NCI-H187 treated with DMSO at 0.1 percent for 48 hours (cell line): ENCODE data around the gene ZNF341.
"Not testable (repeated sequence)": the region's sequence is repeated elsewhere in the genome, so short reads cannot be mapped to it uniquely, and the experiment has no call there.

ENCODE experiments used
- DNase-seq: peaks from one replicate; lab custom pipeline; 2025; lab: John Stamatoyannopoulos, UW

Gene ZNF341

GRCh38 chr20:33731693-33732165, at the start of gene ZNF341:
ZNF341 (plus strand) TSS chr20:33731996; CDS start chr20:33732022, 26 bp downstream.
- peak; percentile 45 for DNase-seq

DNA sequence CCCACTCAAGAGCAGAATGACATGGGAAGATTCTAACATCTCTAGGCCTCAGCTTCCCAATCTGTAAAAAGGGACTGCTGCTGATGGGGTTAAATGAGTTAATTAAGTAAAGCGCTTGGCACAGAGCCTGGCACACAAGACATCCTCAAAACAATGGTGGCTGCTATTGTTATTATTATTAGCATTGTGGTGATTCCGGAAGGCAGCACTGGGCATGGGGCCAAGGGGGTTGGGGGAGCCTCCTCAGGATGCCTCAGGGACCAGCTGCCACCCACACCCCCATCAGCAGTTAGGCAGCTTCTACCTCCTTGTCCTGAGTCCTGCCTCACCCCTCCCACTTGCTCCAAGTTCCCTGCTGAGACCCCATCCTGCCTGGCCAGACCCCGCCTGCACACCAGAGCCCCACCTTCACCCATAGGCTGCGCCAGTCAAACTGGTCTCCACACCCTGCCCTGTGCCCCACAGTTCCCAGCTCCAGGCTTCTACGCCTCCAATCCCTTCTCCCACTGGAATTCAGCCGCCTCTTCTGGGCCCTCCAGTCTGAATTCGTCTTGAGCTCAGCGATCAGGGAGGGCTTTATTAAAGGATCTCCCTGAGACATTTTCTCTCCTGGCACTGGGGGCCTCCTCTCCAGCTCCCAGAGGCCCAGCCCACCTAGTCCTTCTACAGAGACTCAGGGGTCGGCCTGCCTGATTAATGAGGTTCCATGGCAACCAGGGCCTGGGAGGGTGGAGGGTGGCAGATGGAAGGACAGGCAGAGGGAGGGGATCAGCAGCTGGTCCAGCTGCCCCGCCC, 47.1 kb upstream of the ZNF341 start:
- DNase-seq: no peak

GRCh38 chr20:33685328-33686099, 46.3 kb upstream of the ZNF341 start:
- no peak for DNase-seq

DNA sequence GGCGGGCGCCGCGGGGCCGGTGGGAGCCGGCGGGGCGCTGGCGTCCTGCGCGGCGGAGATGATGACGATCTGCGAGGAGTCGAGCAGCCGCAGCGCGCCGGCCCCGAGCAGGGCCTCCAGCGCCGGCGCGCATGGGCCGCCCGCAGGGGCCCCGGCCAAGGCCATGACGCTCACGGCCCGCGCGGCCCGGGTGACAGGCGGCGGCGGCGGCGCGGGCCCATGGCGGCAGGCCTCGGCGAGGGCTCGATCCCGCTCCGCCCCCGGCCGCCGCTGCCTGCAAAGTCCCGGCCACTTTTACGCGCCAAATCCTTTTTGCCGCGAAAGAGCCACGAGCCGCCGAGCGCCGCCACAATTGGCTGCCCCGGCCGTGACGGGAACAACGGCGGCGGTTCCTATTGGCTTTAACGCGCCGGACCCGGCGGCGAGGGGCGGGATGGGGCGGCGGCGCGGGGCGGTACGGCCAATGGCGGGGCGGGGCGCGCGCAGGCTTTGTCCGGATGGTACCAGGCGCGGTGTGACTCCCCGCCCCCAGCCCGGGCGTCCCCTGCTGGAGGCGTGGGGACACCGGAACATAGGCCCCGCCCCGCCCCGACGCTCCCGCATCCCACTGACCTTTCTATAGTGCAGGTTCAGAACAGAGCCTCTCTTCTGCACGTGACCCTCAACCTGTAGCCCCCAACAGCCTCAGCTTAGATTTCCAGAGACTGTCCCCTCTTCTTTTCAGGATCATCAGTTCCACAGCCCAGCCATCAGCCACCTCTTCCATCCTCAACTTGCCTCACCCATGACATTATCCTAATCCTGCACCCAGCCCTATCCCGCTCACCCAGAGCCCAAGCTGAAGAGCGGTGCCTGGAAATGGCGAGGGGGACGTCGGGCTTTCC, 45.5 kb upstream of the ZNF341 start, which contains the start of gene E2F1:
E2F1 (minus strand) TSS at position 286 of the 884 bp plus-strand sequence; CDS start at position 165, 121 bp downstream.
- DNase-seq: peak; percentile 70

DNA sequence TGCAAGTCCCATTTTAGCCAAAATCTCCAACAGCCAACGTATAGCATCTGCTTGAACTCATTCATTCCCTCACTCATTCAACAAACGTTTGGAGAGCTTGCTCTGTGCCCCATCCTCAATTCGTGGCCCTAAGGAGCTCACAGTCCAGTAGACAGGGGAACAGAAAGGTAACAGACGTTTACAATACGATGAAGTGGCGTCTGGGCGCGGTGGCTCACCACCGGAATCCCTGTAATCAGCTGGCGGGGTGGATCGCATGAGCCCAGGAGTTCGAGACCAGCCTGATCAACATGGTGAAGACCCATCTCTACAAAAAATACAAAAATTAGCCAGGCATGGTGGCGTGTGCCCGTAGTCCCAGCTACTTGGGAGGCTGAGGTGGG, 44.8 kb upstream of the ZNF341 start:
- DNase-seq: no peak

- DNase-seq: no peak
Observed at GRCh38 chr20:33687370-33687915, 44.4 kb upstream of the ZNF341 start.

GRCh38 chr20:33687993-33688937, 43.5 kb upstream of the ZNF341 start:
- no peak for DNase-seq

DNA sequence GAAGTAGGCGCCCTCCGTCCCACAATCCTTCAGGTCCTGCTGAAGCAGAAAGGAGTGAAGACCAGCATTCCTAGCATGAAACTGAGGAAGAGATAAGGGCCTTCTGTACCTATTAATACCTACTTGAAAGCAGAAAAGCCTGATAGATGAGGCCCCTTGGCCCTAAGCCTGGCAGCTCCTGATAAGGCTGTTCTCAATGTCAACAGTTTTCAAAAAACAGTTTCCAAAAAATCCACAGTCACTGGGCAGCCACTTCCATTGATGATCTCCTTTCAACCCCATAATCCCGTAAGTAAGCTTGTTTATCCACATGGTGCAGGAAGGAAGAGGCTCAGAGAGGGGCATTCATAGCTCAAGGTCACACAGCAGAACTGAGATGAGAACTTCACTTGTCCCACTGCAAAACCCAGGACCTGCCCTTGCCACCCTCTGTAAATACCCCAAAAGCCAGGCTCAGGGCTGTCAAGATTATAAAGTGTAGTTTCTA, 42.8 kb upstream of the ZNF341 start:
- DNase-seq: no peak

- DNase-seq: no peak
Observed at GRCh38 chr20:33689493-33689892, 42.3 kb upstream of the ZNF341 start.

- DNase-seq: no peak
Observed at GRCh38 chr20:33689973-33690372, 41.8 kb upstream of the ZNF341 start.

- DNase-seq: no peak
Observed at GRCh38 chr20:33693289-33693688, 38.5 kb upstream of the ZNF341 start.

DNA sequence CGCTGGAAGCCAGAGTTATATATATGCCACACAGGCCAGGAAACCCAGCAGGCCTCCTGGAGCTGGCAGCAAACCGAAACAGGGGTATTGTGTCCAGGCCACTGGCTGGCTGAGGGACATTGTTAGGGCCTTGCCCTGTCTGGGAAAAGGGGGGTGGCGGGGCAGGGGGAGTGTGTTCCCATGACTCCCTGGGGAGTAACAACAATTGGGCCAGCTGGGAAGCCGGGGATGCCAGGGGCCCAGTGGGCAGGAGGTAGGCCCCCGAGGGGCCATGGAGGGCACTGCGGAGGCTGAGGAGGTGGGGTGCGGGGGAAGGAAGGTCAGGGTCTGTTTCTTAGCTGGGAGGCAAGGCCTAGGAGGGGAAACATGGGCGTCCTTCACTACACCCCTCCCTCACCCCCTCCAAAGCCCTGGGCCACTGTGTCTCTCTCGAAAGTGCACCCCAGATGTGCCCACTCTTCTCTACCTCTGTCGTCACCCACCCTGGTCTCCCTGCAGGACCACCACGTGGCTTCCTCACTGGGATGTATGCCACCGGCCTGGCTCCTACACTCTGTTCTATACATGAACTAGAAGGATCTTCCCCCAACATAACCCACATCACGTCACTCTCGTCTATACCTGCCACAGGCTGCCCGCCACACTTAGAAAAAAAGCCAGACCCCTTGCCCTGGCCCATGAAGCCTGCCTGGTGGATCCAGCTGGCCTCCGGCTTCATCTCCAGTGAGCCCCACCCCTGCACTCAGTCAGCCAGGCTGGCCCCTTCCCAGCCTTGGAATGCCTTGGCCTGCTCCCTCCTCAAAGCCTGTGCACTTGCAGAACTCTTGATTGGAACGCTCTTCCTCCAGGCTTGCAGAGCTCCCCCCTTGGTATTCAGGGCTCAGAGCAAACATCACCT, 37.8 kb upstream of the ZNF341 start:
- DNase-seq: no peak

GRCh38 chr20:33694639-33695012, 37.2 kb upstream of the ZNF341 start:
- DNase-seq: no peak

- no peak for DNase-seq
Observed at GRCh38 chr20:33696448-33696847, 35.3 kb upstream of the ZNF341 start.

GRCh38 chr20:33697129-33697528, 34.7 kb upstream of the ZNF341 start:
- no peak for DNase-seq

DNA sequence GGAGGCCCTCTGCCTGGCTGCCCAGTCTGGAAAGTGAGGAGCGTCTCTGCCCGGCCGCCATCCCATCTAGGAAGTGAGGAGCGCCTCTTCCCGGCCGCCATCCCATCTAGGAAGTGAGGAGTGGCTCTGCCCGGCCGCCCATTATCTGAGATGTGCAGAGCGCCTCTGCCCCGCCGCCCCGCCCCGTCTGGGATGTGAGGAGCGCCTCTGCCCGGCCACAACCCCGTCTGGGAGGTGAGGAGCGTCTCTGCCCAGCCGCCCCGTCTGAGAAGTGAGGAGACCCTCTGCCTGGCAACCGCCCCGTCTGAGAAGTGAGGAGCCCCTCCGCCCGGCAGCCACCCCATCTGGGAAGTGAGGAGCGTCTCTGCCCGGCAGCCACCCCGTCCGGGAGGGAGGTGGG, 32.8 kb upstream of the ZNF341 start:
- not testable (repeated sequence) for DNase-seq

GRCh38 chr20:33700696-33701441, 30.9 kb upstream of the ZNF341 start:
- DNase-seq: not testable (repeated sequence)

DNA sequence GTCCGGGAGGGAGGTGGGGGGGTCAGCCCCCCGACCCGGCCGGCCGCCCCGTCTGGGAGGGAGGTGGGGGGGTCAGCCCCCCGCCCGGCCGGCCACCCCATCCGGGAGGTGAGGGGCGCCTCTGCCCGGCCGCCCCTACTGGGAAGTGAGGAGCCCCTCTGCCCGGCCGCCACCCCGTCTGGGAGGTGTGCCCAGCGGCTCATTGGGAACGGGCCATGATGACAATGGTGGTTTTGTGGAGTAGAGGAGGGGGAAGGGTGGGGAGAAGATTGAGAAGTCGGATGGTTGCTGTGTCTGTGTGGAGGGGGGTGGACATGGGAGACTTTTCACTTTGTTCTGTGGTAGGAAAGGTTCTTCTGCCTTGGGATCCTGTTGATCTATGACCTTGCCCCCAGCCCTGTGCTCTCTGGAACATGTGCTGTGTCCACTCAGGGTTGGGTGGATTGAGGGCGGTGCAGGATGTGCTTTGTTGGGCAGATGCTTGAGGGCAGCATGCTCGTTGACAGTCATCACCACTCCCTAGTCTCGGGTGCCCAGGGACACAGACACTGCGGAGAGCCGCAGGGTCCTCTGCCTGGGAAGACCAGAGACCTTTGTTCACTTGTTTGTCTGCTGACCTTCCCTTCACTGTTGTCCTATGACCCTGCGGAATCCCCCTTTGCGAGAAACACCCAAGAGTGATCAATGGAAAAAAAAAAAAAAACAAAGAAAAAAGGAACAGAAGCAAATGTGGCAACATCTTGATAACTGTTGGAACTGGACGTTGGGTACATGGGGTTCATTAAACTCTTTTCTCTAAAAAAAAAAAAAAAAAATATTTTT, 30.0 kb upstream of the ZNF341 start:
- DNase-seq: no peak
